Brain microvascular endothelial cell (primary cell): ENCODE measurements around the gene LHFPL2.

Experiments used
- DNase-seq: peaks from one replicate; pipeline ENCODE4 v3.0.0-alpha.2; 2020
- H3K27ac ChIP-seq: fragments of 250-450 bp; sonication (Bioruptor Pico); 2 replicates; pipeline ENCODE4 v1.5.1; 2020; ENCODE audit warnings: mild to moderate bottlenecking, moderate library complexity
- H3K27me3 ChIP-seq: fragments of 250-450 bp; sonication (Bioruptor Pico); replicated peaks from 2 replicates; pipeline ENCODE4 v1.5.1; 2020; ENCODE audit warnings: mild to moderate bottlenecking
- H3K36me3 ChIP-seq: fragments of 250-450 bp; sonication (Bioruptor Pico); replicated peaks from 2 replicates; pipeline ENCODE4 v1.5.1; 2020; ENCODE audit warnings: mild to moderate bottlenecking
- H3K4me3 ChIP-seq: 2 replicates; pipeline ENCODE4 v1.5.1; 2011; ENCODE audit warnings: low read depth, mild to moderate bottlenecking, control low read depth, low read length, moderate library complexity
- in situ Hi-C: cut with HindIII; loops from 2 replicates; pipeline ENCODE4 v1.10.0; 2017; ENCODE audit warnings: low sequenced_read_pairs, low pct_ligation_motif_present
- TF ChIP-seq, protein P1 (sequence below): IDR thresholded peaks from 2 replicates; pipeline ENCODE4 v1.5.1; 2011; ENCODE audit warnings: low read depth, mild to moderate bottlenecking, moderate library complexity, low read length, control low read depth, inconsistent platforms; ENCODE audit errors: missing control alignments

LHFPL2 gene

DNA sequence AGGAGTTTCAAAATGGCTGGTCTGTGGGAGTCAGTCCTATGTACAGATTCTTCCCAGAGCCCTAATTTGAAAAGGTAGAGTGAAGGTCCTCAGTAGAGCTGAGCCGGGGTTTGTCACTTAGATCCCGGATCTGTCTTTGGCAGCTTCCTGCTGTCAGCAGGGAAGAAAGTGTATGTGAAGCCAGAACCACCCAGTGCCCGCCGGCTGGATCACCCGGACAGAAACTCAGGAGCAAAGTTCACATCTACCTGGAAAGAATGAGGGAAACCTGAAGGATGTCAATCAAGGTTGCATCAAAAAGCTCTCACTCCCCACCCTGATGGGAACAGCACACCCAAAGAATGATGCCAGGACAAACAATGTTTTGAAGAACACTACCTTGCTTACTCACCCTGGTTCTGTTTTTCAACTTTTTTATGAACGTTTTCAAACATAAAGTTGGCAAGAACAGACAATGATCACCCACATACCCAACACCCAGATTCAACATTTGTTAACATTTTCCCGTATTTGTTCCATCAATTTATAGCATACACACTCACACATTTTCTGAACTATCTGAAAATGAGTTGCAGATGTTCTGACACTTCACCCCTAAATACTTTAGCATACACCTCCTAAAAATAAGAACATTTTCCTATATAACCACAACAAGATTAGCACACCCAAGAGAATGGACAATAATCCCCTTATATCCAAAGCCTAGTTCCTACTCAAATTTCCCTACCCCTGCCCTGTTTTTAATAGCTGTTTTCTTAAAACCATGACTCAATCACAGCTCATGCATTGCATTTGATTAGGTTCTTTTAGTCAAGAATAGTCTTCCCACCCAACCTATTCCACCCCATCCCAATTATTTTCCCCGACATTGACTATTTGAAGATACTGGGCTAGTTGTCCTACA is 133.9 kb downstream of the LHFPL2 start:
- TF ChIP-seq, protein P1, sequence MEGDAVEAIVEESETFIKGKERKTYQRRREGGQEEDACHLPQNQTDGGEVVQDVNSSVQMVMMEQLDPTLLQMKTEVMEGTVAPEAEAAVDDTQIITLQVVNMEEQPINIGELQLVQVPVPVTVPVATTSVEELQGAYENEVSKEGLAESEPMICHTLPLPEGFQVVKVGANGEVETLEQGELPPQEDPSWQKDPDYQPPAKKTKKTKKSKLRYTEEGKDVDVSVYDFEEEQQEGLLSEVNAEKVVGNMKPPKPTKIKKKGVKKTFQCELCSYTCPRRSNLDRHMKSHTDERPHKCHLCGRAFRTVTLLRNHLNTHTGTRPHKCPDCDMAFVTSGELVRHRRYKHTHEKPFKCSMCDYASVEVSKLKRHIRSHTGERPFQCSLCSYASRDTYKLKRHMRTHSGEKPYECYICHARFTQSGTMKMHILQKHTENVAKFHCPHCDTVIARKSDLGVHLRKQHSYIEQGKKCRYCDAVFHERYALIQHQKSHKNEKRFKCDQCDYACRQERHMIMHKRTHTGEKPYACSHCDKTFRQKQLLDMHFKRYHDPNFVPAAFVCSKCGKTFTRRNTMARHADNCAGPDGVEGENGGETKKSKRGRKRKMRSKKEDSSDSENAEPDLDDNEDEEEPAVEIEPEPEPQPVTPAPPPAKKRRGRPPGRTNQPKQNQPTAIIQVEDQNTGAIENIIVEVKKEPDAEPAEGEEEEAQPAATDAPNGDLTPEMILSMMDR, result no peak

DNA sequence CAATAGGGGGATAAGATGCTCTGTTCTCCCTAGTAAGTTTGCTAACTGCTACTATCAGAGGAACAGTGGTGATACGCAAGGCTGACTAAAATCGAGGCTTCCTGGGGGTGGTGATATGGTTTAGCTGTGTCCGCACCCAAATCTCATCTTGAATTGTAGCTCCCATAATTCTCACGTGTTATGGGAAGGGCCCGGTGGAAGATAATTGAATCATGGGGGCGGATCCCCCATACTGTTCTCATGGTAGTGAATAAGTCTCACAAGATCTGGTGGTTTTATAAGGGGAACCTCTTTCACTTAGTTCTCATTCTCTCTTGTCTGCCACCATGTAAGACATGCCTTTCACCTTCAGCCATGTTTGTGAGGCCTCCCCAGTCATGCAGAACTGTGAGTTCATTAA is 135.1 kb downstream of the LHFPL2 start:
- DNase-seq, result no peak
- Histone ChIP-seq H3K4me3 (no peak overlapping the region), H3K27me3 (no peaks in the 10 kb centered on the region), H3K36me3 (no peaks in the 10 kb centered on the region), H3K27ac (no peak overlapping the region)
- TF ChIP-seq, protein P1, result no peak
- in situ Hi-C loops, result no loop called here

More for the DNA sequence above, 133.9 kb downstream of the LHFPL2 start:
- in situ Hi-C loops, result no loop called here
- Histone ChIP-seq H3K36me3 (no peaks in the 10 kb centered on the region), H3K27ac (peak overlapping the region; percentile 41), H3K27me3 (no peaks in the 10 kb centered on the region), H3K4me3 (no peak overlapping the region)
- DNase-seq, result no peak

DNA sequence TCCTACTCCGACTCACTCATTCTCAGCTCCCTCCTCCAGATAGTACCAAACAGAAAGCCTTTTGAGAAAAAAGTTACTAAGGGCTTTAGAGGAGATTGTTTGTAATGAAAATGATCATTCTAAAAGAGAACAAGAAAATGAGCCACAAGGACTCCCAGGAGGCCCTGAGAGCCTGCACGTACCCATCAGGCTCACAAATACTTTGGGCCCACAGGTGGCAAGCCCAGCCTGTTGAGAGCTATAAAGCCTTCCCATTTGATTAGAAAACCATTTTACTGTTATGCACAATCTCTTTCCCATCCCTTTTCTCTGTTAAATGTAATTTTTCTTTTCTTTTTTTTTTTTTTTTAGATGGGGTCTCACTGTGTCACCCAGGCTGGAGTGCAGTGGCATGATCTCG is 136.1 kb downstream of the LHFPL2 start:
- H3K27me3 ChIP-seq, result no peaks in the 10 kb centered on the region
- in situ Hi-C loops, result no loop called here
- no peaks in the 10 kb centered on the region for H3K36me3 ChIP-seq
- DNase-seq, result no peak
- no peak overlapping the region for H3K27ac ChIP-seq
- TF ChIP-seq, protein P1, result no peak
- no peak overlapping the region for H3K4me3 ChIP-seq

DNA sequence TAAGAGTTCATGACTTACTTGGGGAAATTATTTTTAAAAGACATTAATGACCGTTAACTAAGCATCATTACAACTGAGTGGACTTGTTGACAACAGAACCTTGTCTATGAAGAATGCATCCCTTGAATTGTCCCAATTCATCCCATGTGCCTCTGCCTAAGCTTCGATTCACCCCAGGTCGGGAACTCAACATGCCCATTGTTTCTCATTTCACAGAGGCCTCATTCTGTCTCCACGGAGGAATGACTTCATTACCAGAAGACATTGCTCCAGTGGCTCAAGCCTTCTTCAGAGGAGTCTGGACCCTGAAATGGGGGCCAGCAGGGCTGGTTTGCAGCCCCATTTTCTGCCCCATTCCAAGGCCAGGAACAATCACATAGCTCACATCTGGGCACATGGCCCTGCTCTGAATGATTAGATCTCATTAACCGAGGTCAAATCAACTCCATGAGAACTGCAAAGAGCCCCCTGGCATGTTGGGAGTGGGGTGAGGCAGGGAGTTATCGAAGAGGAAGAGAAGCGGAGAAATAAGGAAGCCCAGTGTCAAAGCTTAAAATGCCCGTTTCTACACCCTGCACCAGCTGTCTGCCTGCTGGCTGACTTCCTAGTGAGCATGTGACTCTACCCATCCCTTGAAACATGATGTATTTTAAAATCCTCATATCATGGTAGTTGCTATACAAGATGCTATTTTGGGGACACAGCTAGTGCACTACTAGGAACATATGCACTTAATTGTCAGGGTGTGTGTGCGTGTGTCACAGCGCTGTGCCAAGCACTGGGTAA is 137.3 kb downstream of the LHFPL2 start:
- Histone ChIP-seq H3K4me3 (no peak overlapping the region), H3K27me3 (no peaks in the 10 kb centered on the region), H3K27ac (no peak overlapping the region), H3K36me3 (no peaks in the 10 kb centered on the region)
- TF ChIP-seq, protein P1, result no peak
- no peak for DNase-seq
- in situ Hi-C loops, result no loop called here

DNA sequence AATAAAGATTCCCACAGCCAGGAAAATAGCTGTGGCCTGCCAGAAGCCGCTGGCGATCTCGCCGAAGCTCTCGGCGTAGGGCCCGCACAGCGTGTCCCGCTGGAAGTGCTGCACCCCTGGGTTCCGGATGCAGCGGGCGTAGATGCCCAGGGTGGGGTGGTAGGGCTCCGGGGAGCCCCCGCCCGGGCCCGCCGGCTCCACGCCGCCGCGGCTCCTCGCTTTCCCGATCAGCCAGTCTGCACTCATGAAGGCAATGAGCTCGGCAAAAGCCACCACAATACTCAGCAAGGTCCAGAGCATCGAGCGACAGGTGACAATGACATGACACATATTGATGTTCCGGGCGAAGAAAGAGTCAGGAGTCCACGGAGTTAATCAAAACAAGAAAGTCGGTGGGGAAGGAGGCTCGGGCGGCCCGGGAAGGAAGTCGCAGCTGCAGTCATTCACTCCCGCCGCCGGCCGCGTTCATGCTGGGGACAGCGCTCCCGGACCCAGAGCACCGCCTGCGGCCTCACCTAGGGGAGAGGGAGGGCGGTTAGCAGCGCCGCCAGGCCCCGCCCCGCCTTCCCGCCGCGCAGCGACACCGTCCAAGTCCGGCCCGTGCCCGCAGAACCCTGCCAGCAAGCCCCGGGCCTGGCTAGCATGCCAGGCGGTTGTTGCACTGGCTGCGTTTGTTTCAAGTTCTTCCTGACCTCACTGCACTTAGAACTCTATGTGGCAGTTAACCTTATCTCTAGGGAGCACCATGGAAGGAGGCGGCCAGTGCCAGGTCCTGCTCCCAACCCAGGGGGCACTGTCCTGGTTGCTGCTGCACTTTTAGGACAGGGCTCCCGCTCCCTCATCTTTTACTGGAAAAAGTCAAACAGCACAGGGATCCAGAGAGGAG is 138.4 kb downstream of the LHFPL2 start:
- TF ChIP-seq, protein P1, result peak; percentile 50
- H3K36me3 ChIP-seq, result no peaks in the 10 kb centered on the region
- peak overlapping the region; percentile 16 for H3K27ac ChIP-seq
- in situ Hi-C loops, result no loop called here
- DNase-seq, result no peak
- H3K4me3 ChIP-seq, result peak overlapping the region; percentile 52
- H3K27me3 ChIP-seq, result no peaks in the 10 kb centered on the region
